GM18502 (cell line): ENCODE results near the gene RNF7.
"Not testable (repeated sequence)": the region's sequence is repeated elsewhere in the genome, so short reads cannot be mapped to it uniquely, and the experiment has no call there.

Experiments
- ATAC-seq: cut with Tn5 transposase; IDR thresholded peaks from one replicate; pipeline ENCODE4 v1.9.1; 2021; ENCODE audit warnings: mild to moderate bottlenecking; ENCODE audit not compliant: unreplicated experiment, poor library complexity

RNF7 gene

GRCh38 chr3:141777957-141778813, 40.1 kb downstream of the RNF7 start:
- no peak for ATAC-seq

DNA sequence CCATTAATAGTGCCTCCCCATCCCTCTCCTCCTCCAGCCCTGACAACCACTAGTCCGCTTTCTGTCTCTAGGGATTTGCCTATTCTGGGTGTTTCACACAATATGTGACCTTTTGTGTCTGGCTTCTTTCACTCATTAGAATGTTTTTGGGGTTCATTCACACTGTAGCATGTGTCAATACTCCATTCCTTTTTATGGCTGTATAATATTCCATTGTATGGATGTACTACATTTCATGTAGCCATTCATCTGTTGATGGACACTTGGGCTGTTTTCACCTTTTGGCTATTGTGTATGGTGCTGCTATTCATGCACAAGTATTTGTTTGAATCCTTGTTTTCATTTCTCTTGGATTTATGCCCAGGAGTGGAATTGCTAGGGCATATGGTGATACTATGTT, 41.6 kb downstream of the RNF7 start:
- no peak for ATAC-seq

DNA sequence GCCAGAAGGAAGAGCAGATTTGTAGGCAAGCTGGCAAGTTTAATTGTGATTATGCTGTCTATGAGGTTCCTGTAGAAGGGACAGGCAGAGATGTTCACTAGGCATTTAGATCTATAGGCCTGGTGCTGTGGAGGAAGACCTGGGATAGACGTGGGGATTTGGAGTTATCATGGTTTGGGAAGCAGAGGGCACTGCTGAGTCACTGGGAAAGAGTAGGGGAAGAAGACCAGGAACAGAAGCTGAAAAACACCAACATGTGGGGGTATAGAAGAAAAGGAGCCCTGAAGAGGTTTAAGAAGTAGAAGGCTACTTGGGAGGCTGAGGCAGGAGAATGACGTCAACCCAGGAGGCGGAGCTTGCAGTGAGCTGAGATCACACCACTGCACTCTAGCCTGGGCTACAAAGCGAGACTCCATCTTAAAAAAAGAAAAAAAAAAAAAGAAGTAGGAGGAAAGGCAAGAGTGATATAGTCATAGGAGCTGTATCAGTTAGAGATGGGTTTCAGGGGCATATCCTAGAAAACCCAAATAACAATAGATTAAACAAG, 44.4 kb downstream of the RNF7 start:
- no peak for ATAC-seq

- ATAC-seq, result no peak
Measured at GRCh38 chr3:141783632-141784031, 45.5 kb downstream of the RNF7 start.

GRCh38 chr3:141784096-141784495, 46.0 kb downstream of the RNF7 start:
- no peak for ATAC-seq

DNA sequence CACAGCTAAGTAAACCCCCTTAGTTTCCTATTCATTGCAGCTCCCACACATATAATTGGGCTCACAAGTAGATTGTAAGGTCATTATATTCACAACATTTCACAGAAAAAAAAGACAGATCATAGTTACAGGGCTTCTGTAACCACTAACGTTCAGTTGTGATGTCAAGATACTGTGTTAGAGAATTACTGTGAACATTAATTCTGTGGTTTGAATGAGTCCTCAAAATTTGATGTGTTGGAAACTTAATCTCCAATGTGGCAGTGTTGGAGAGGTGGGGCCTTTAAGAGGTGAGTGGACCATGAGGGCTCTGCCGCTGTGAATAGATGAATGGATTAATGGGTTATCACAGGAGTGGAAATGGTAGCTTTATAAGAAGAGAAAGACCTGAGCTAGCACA, 46.4 kb downstream of the RNF7 start:
- no peak for ATAC-seq

GRCh38 chr3:141788149-141788548, 50.1 kb downstream of the RNF7 start:
- no peak for ATAC-seq

DNA sequence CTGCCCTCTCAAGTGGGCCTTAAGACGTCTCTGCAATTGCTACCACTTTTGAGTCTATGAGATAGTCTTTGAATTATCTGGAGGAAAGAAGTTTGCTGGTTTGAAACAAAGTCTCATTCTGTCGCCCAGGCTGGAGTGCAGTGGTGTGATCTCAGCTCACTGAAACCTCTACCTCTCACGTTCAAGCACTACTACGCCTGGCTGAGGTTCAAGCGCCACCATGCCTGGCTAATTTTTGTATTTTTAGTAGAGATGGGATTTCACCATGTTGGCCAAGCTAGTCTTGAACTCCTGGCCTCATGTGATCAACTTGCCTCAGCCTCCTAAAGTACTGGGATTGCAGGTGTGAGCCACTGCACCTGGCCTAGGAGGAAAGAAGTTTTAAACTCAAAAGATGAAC, 50.7 kb downstream of the RNF7 start:
- ATAC-seq, result not testable (repeated sequence)

DNA sequence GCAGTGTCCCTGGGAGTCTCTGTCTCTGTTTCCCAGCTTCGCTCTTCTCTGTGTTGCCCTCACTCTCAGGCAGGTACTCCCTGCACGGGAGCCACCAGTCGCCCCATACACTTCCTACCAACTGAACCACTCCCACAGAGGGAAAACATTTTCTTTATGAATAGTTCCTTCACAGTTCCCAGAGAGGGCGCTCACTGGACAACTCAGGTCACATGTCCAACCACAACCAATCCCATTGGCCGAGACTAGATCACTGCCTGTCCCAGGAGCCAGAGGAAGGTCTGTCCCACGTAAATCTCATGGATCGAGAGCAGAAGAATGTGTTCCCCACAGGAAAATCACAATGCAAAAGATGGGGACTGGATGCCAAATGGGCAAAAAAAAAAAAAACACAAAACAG, 51.2 kb downstream of the RNF7 start:
- ATAC-seq, result no peak

DNA sequence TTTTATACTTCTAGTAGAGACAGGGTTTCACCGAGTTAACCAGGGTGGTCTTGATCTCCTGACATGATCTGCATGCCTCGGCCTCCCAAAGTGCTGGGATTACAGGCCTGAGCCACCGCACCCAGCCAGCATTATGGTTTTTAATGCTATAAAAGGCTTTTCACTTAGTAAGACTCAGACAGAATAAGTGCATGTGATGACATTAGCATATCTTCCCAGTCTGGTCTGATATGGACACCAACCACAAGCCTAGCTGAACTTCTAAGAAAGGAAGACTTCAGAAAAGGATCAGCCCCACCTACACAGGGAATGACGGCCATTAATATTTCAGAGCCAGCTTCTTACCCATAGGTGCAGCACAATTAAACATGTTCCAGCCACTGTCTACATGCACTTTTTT, 52.1 kb downstream of the RNF7 start:
- no peak for ATAC-seq

- no peak for ATAC-seq
Measured at GRCh38 chr3:141792495-141792894, 54.4 kb downstream of the RNF7 start.

- ATAC-seq, result no peak
Measured at GRCh38 chr3:141793476-141794260, 55.6 kb downstream of the RNF7 start.

GRCh38 chr3:141795276-141795675, 57.2 kb downstream of the RNF7 start:
- ATAC-seq, result no peak

GRCh38 chr3:141795741-141796080, 57.6 kb downstream of the RNF7 start:
- ATAC-seq, result no peak

DNA sequence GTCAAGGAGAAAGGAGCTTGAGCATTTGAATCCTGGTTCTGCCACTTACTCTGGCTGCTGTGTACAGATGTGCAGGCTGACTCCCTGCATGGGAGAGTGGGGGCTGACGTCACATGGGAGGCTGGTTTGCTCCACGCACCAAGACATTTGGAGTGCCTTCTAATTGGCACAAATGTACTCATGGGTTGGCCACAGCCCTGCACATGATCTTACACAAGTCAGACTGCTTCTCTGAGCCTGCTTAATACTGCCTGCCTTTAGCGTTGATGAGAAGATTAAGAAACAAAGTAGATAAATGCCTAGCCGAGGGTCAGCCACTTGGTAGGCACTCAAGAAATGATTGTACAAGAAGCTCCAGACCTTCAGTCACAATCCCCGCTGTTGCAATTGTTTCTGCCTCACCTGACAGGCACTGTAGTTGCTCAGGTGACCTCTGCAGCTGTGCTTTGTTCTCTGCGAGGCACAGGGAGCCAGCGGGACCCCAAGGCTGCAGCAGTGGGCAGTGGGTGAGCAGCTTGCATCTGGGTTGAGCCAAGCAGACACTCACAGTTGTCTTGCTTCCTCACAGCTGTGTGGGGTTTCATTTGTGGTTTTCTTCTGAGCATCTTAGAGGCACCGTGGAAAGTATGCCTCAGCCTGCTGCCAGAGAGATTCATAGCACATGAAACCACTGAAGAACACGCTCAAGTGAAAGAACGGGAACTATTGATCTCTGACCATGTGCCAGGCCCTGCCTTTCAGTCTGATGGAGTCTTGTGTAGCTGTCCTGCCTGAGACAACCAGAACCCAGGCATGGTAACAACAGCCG, 58.2 kb downstream of the RNF7 start:
- peak; percentile 98 for ATAC-seq
